ENCODE results near the gene ZNF524. TPM values are rescaled to one million over a fixed set of nuclear protein-coding genes. Genes with fewer than 3 reads are reported as not detected.

The ZNF524 gene
- polyA plus RNA-seq, 2 of the 4 experiments (the other 2 are of a cell fraction), result 6.4 to 9.7 TPM

DNA sequence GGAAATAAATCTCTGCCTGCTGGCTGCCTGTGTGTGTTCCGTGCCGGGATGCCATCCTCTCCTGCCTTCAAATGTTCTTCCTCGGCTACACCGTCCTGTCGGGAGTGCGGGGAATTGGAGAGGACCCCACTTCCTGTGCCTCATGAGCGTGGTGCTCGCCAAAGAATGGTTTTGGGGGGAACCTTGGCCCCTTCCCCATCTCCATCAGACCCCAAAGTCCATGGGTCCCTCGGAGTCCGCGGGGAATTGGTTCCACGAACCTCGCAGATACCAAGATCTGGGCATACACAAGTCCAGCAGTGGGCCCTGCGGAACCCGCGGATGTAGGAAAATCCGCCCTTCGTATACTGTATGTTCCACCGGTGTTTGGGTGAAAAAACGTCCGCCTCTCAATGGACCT lies 3.0 kb downstream of the ZNF524 start:
- H3K4me1 ChIP-seq, result peaks cover 28% of the 10 kb centered on the region
- ATAC-seq (no peak), DNase-seq (ENCODE audit: low read depth in 1 of 2, low spot score in 1 of 2) (no peak), FAIRE-seq (no peak)
- H3K4me2 ChIP-seq, result no peak overlapping the region
- no peak overlapping the region for H3K4me3 ChIP-seq
- 0 out of 6 replicates have a peak overlapping the region, but pooled peaks of 1 of the 2 experiments have one; percentile 95 for H3K27ac ChIP-seq
- ChIA-PET POLR2A (no interaction called here), CTCF (interaction anchor here (1.2 to 16.7 kb wide), 2 partner anchors 93 to 442 kb away, joined by 3 to 348 read pairs; no protein-coding TSS in a partner anchor)
- WGBS (ENCODE audit: missing lambda C conversion rate), result 95% methylated on average over 21 of the region's 21 CpGs
- no peaks in the 10 kb centered on the region for H3K9me3 ChIP-seq
- TF ChIP-seq CBX2 (IDR thresholded peaks at IDR 0.05; ENCODE audit: borderline replicate concordance, low read depth) (no peak), CHD4 (IDR thresholded peaks at IDR 0.05; ENCODE audit: borderline replicate concordance) (no peak)

DNA sequence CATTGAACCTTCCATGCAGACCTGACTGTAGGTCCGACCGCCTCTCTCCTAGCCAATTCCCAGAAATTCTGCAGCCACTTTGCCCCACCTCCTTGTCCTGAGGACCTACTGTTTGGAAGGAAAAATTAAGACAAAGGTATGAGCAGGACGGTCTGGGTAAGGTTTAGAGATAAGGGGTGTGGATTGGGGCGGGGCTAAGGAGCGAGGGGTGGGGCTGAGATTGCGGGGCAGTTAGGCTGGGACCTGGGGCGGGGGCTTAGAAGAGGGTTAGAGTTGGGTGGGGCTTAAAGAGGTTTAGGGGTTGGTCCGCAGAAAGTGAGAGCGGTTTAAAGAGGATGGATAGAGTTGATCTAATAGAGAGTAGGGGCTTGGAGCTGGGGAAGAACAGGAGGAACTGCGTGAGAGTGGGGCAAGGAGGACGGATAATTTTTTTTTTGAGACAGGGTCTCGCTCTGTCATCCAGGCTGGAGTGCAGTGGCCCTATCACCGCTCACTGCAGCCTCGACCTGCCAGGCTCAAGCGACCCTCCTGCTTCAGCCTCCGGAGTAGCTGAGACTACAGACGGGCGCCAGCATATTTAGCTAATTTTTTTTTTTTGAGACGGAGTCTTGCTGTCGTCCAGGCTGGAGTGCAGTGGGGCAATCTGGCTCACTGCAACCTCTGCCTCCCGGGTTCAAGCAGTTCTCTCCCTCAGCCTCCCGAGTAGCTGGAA lies 3.6 kb downstream of the ZNF524 start:
- ATAC-seq (no peak), DNase-seq (ENCODE audit: low read depth in 1 of 2, low spot score in 1 of 2) (no peak), FAIRE-seq (no peak)
- no peaks in the 10 kb centered on the region for H3K9me3 ChIP-seq
- CTCF ChIA-PET, result interaction anchor here (0.9 to 16.7 kb wide), 9 partner anchors 13 to 443 kb away, joined by 3 to 348 read pairs (median 6); partner anchors contain the start of gene ZNF579
- TF ChIP-seq JUNB (IDR thresholded peaks at IDR 0.05) (no peak), ZSCAN20 (CRISPR knock-in tag; IDR thresholded peaks at IDR 0.05) (no peak), RNF2 (IDR thresholded peaks at IDR 0.05; ENCODE audit: borderline replicate concordance, low read depth) (no peak), JUN (IDR thresholded peaks at IDR 0.05) (no peak), EHF (CRISPR knock-in tag; IDR thresholded peaks at IDR 0.05) (no peak), HOXB13 (CRISPR knock-in tag; IDR thresholded peaks at IDR 0.05; ENCODE audit: low read depth) (no peak), ZFP36 (IDR thresholded peaks at IDR 0.05; ENCODE audit: borderline replicate concordance, partially characterized antibody) (no peak)
- TF ChIP-seq, protein P1, sequence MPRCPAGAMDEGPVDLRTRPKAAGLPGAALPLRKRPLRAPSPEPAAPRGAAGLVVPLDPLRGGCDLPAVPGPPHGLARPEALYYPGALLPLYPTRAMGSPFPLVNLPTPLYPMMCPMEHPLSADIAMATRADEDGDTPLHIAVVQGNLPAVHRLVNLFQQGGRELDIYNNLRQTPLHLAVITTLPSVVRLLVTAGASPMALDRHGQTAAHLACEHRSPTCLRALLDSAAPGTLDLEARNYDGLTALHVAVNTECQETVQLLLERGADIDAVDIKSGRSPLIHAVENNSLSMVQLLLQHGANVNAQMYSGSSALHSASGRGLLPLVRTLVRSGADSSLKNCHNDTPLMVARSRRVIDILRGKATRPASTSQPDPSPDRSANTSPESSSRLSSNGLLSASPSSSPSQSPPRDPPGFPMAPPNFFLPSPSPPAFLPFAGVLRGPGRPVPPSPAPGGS (IDR thresholded peaks at IDR 0.05), result no peak
- TF ChIP-seq, protein P2, sequence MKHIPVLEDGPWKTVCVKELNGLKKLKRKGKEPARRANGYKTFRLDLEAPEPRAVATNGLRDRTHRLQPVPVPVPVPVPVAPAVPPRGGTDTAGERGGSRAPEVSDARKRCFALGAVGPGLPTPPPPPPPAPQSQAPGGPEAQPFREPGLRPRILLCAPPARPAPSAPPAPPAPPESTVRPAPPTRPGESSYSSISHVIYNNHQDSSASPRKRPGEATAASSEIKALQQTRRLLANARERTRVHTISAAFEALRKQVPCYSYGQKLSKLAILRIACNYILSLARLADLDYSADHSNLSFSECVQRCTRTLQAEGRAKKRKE (CRISPR knock-in tag; IDR thresholded peaks at IDR 0.05; ENCODE audit: low read depth), result no peak
- TF ChIP-seq, protein P3, sequence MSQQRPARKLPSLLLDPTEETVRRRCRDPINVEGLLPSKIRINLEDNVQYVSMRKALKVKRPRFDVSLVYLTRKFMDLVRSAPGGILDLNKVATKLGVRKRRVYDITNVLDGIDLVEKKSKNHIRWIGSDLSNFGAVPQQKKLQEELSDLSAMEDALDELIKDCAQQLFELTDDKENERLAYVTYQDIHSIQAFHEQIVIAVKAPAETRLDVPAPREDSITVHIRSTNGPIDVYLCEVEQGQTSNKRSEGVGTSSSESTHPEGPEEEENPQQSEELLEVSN (IDR thresholded peaks at IDR 0.05; ENCODE audit: borderline replicate concordance, low read depth), result no peak
- TF ChIP-seq, protein P4, sequence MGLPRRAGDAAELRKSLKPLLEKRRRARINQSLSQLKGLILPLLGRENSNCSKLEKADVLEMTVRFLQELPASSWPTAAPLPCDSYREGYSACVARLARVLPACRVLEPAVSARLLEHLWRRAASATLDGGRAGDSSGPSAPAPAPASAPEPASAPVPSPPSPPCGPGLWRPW (IDR thresholded peaks at IDR 0.05), result no peak
- POLR2A ChIA-PET, result interaction anchor here (0.6 to 3.2 kb wide), 15 partner anchors 15 to 196 kb away, joined by 3 to 33 read pairs (median 5); partner anchors contain the start of genes ISOC2, NAT14, U2AF2 and UBE2S
- peaks cover 23% of the 10 kb centered on the region for H3K4me1 ChIP-seq
- peak overlapping the region; percentile 94 to 95 for H3K27ac ChIP-seq
- WGBS (ENCODE audit: missing lambda C conversion rate), result 93% methylated on average over 22 of the region's 22 CpGs
- H3K4me3 ChIP-seq, result no peak overlapping the region; the same call in 2 of the 3 replicates
- peak overlapping the region; percentile 97 for H3K4me2 ChIP-seq

DNA sequence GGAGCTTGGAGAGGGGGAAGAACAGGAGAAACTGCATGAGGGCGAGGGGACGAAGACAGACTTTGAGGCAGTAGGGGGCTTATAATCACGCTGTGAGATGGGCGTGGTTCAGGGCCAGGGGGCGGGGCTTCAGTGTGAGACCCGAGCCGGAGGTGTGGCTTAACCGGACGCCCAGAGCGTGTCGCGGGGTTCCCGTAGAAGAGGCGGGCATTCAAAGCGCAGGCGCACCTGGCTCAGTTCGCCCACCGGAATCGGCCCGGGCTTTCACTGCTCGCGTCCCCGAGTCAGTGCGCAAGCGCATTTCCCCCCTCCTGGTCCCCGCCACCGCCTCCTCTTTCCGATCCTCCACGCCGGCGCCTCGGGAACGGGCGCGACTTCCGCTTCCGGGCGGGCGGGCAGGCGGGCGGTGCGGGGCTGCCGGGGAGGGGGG lies 5.1 kb downstream of the ZNF524 start:
- ChIA-PET POLR2A (interaction anchor here (0.9 to 3.2 kb wide), 22 partner anchors 12 to 346 kb away, joined by 3 to 33 read pairs (median 5); partner anchors contain the start of genes ISOC2, NAT14, PPP6R1 and U2AF2), CTCF (interaction anchor here (0.8 to 16.7 kb wide), 30 partner anchors 10 to 463 kb away, joined by 3 to 348 read pairs (median 9); partner anchors contain the start of genes NAT14, ZNF579 and ZNF784)
- WGBS (ENCODE audit: missing lambda C conversion rate), result under 1% methylated on average over 15 of the region's 43 CpGs
- peak; percentile 72 to 85 for ATAC-seq
- Histone ChIP-seq H3K4me1 (peaks cover 23% of the 10 kb centered on the region), H3K27ac (peak overlapping the region; percentile 94 to 95), H3K4me3 (peak overlapping the region; percentile 82), H3K4me2 (peak overlapping the region; percentile 97), H3K9me3 (no peaks in the 10 kb centered on the region)
- no peak for TF ChIP-seq POLR2A (IDR thresholded peaks at IDR 0.05; ENCODE audit: low read length)
- 0 out of 5 replicates have a peak, but pooled peaks of 1 of the 2 experiments have one; percentile 17 for TF ChIP-seq JUN (IDR thresholded peaks at IDR 0.05)
- TF ChIP-seq, protein P3 (IDR thresholded peaks at IDR 0.05; ENCODE audit: borderline replicate concordance, low read depth), result peak; percentile 75
- TF ChIP-seq, protein P1 (IDR thresholded peaks at IDR 0.05), result 0 out of 3 replicates have a peak, but pooled peaks have one; percentile 7
- no peak for TF ChIP-seq NR3C1 (IDR thresholded peaks at IDR 0.05)
- peak; percentile 71; the same call in 1 of the 2 replicates for TF ChIP-seq MAZ (IDR thresholded peaks at IDR 0.05; ENCODE audit: borderline replicate concordance, low read depth, low read length)
- TF ChIP-seq NFE2L2 (conservative IDR thresholded peaks at IDR 0.05; ENCODE audit: low read length), result no peak
- TF ChIP-seq, protein P5, sequence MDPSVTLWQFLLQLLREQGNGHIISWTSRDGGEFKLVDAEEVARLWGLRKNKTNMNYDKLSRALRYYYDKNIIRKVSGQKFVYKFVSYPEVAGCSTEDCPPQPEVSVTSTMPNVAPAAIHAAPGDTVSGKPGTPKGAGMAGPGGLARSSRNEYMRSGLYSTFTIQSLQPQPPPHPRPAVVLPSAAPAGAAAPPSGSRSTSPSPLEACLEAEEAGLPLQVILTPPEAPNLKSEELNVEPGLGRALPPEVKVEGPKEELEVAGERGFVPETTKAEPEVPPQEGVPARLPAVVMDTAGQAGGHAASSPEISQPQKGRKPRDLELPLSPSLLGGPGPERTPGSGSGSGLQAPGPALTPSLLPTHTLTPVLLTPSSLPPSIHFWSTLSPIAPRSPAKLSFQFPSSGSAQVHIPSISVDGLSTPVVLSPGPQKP (IDR thresholded peaks at IDR 0.05; ENCODE audit: low read depth, low read length), result 0 out of 2 replicates have a peak, but pooled peaks have one; percentile 13
- TF ChIP-seq, protein P6, sequence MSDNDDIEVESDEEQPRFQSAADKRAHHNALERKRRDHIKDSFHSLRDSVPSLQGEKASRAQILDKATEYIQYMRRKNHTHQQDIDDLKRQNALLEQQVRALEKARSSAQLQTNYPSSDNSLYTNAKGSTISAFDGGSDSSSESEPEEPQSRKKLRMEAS (IDR thresholded peaks at IDR 0.05), result no peak; the same call in none of the 2 replicates
- peak; percentile 84 for TF ChIP-seq MYC (IDR thresholded peaks at IDR 0.05; ENCODE audit: borderline replicate concordance, low read length)
- TF ChIP-seq, protein P7, sequence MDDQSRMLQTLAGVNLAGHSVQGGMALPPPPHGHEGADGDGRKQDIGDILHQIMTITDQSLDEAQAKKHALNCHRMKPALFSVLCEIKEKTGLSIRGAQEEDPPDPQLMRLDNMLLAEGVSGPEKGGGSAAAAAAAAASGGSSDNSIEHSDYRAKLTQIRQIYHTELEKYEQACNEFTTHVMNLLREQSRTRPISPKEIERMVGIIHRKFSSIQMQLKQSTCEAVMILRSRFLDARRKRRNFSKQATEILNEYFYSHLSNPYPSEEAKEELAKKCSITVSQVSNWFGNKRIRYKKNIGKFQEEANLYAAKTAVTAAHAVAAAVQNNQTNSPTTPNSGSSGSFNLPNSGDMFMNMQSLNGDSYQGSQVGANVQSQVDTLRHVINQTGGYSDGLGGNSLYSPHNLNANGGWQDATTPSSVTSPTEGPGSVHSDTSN (IDR thresholded peaks at IDR 0.05), result peak; percentile 70; the same call in 1 of the 2 replicates
- TF ChIP-seq NPAS2 (CRISPR knock-in tag; IDR thresholded peaks at IDR 0.05; ENCODE audit: borderline replicate concordance), result no peak
- peak; percentile 93 to 99 for DNase-seq (ENCODE audit: low read depth in 1 of 2, low spot score in 1 of 2)
- FAIRE-seq, result no peak

All from A549 (cell line).